ACC112 (cell line): ENCODE data around the gene FAM131A.
A peak's percentile ranks its signal among the peaks of the same experiment; 100 is the strongest.
"Not testable (repeated sequence)": the region's sequence is repeated elsewhere in the genome, so short reads cannot be mapped to it uniquely, and the experiment has no call there.

ENCODE experiments used
- H2AFZ ChIP-seq: fragments of 200-600 bp; sonication (generic); one replicate; pipeline ENCODE4 v1.6.0; 2017; ENCODE audit warnings: antibody characterized with exemption, low read length; ENCODE audit not compliant: unreplicated experiment
- H3K27ac ChIP-seq: fragments of 200-600 bp; sonication (generic); 2 replicates; pipeline ENCODE4 v1.5.1; 2014; ENCODE audit warnings: low read depth, mild to moderate bottlenecking, antibody characterized with exemption, low read length, moderate library complexity
- H3K27me3 ChIP-seq: fragments of 200-600 bp; sonication (generic); 2 replicates; pipeline ENCODE4 v1.6.1; 2014; ENCODE audit warnings: mild to moderate bottlenecking, antibody characterized with exemption, low read length, moderate library complexity, mixed read lengths; ENCODE audit not compliant: insufficient read depth
- H3K36me3 ChIP-seq: fragments of 200-600 bp; sonication (generic); 2 replicates; pipeline ENCODE4 v1.6.1; 2016; ENCODE audit warnings: mild to moderate bottlenecking, antibody characterized with exemption, low read length, moderate library complexity, mixed read lengths; ENCODE audit not compliant: insufficient read depth
- H3K4me1 ChIP-seq: fragments of 200-600 bp; sonication (generic); one replicate; pipeline ENCODE4 v1.6.1; 2016; ENCODE audit warnings: low read length, mixed read lengths; ENCODE audit not compliant: insufficient read depth, unreplicated experiment, control insufficient read depth
- H3K4me3 ChIP-seq: fragments of 200-600 bp; sonication (generic); 2 replicates; pipeline ENCODE4 v1.5.1; 2014; ENCODE audit warnings: mild to moderate bottlenecking, low read depth, low read length
- H3K79me2 ChIP-seq: fragments of 200-600 bp; sonication (generic); one replicate; pipeline ENCODE4 v1.6.0; 2016; ENCODE audit warnings: low read length; ENCODE audit not compliant: control insufficient read depth, unreplicated experiment, insufficient read depth

FAM131A gene

GRCh38 chr3:184339001-184339400 is 1.6 kb downstream of the FAM131A start:
- H2AFZ ChIP-seq = no peak overlapping the region
- peaks cover 53% of the 10 kb centered on the region for H3K4me1 ChIP-seq
- peak overlapping the region; percentile 94 for H3K27ac ChIP-seq
- H3K36me3 ChIP-seq = peaks cover 4% of the 10 kb centered on the region; the same call in 1 of the 2 replicates
- H3K79me2 ChIP-seq = peaks cover 47% of the 10 kb centered on the region
- peak overlapping the region; percentile 83 for H3K4me3 ChIP-seq
- no peaks in the 10 kb centered on the region for H3K27me3 ChIP-seq

GRCh38 chr3:184339451-184340135 is 2.2 kb downstream of the FAM131A start:
- peaks cover 47% of the 10 kb centered on the region for H3K4me1 ChIP-seq
- peaks cover 47% of the 10 kb centered on the region for H3K79me2 ChIP-seq
- not testable (repeated sequence) for H3K27me3 ChIP-seq, H3K27ac ChIP-seq, H3K4me3 ChIP-seq, H3K36me3 ChIP-seq, H2AFZ ChIP-seq

GRCh38 chr3:184341925-184342324 is 4.5 kb downstream of the FAM131A start:
- Histone ChIP-seq H2AFZ (no peak overlapping the region), H3K79me2 (peaks cover 41% of the 10 kb centered on the region), H3K36me3 (peaks cover 3% of the 10 kb centered on the region; the same call in 1 of the 2 replicates), H3K27ac (no peak overlapping the region), H3K4me1 (peaks cover 37% of the 10 kb centered on the region), H3K27me3 (no peaks in the 10 kb centered on the region), H3K4me3 (no peak overlapping the region)

GRCh38 chr3:184343200-184343876 is 5.9 kb downstream of the FAM131A start:
- H3K4me1 ChIP-seq = peaks cover 23% of the 10 kb centered on the region
- H3K27me3 ChIP-seq = no peaks in the 10 kb centered on the region
- no peak overlapping the region for H3K27ac ChIP-seq
- H3K4me3 ChIP-seq = no peak overlapping the region
- peaks cover 3% of the 10 kb centered on the region; the same call in 1 of the 2 replicates for H3K36me3 ChIP-seq
- peaks cover 27% of the 10 kb centered on the region for H3K79me2 ChIP-seq
- no peak overlapping the region for H2AFZ ChIP-seq

- Histone ChIP-seq H3K36me3 (peaks cover 3% of the 10 kb centered on the region; the same call in 1 of the 2 replicates), H3K4me3 (no peak overlapping the region), H3K79me2 (peaks cover 15% of the 10 kb centered on the region), H3K27me3 (no peaks in the 10 kb centered on the region), H3K4me1 (peaks cover 15% of the 10 kb centered on the region), H3K27ac (no peak overlapping the region), H2AFZ (no peak overlapping the region)
Measured at GRCh38 chr3:184344579-184345316, 7.3 kb downstream of the FAM131A start.

GRCh38 chr3:184345317-184346144 is 8.1 kb downstream of the FAM131A start:
- H3K4me1 ChIP-seq = peaks cover 13% of the 10 kb centered on the region
- no peaks in the 10 kb centered on the region for H3K27me3 ChIP-seq
- H3K27ac ChIP-seq = no peak overlapping the region
- no peak overlapping the region for H2AFZ ChIP-seq
- peaks cover 3% of the 10 kb centered on the region; the same call in 1 of the 2 replicates for H3K36me3 ChIP-seq
- H3K4me3 ChIP-seq = no peak overlapping the region
- peaks cover 12% of the 10 kb centered on the region for H3K79me2 ChIP-seq

GRCh38 chr3:184346480-184347190 is 9.2 kb downstream of the FAM131A start:
- Histone ChIP-seq H3K4me3 (no peak overlapping the region), H3K36me3 (peaks cover 3% of the 10 kb centered on the region; the same call in 1 of the 2 replicates), H3K4me1 (peaks cover 5% of the 10 kb centered on the region), H3K79me2 (peaks cover 2% of the 10 kb centered on the region), H2AFZ (no peak overlapping the region), H3K27ac (no peak overlapping the region), H3K27me3 (no peaks in the 10 kb centered on the region)

GRCh38 chr3:184347321-184348056 is 10.1 kb downstream of the FAM131A start:
- Histone ChIP-seq H3K27me3 (no peaks in the 10 kb centered on the region), H3K4me3 (no peak overlapping the region), H2AFZ (no peak overlapping the region), H3K4me1 (peaks cover 5% of the 10 kb centered on the region), H3K79me2 (no peaks in the 10 kb centered on the region), H3K27ac (no peak overlapping the region), H3K36me3 (no peaks in the 10 kb centered on the region)

- Histone ChIP-seq H3K4me1 (peaks cover 5% of the 10 kb centered on the region), H3K27ac (no peak overlapping the region), H3K27me3 (no peaks in the 10 kb centered on the region), H3K4me3 (no peak overlapping the region), H3K79me2 (no peaks in the 10 kb centered on the region), H2AFZ (no peak overlapping the region), H3K36me3 (no peaks in the 10 kb centered on the region)
Measured at GRCh38 chr3:184348057-184348382, 10.6 kb downstream of the FAM131A start.
